HG03378 (cell line): ENCODE results near the gene HMG20A.

Source experiments
- ATAC-seq: cut with Tn5 transposase; IDR thresholded peaks from one replicate; pipeline ENCODE4 v1.9.1; 2021; ENCODE audit warnings: mild to moderate bottlenecking, moderate library complexity; ENCODE audit not compliant: unreplicated experiment

The HMG20A gene

DNA sequence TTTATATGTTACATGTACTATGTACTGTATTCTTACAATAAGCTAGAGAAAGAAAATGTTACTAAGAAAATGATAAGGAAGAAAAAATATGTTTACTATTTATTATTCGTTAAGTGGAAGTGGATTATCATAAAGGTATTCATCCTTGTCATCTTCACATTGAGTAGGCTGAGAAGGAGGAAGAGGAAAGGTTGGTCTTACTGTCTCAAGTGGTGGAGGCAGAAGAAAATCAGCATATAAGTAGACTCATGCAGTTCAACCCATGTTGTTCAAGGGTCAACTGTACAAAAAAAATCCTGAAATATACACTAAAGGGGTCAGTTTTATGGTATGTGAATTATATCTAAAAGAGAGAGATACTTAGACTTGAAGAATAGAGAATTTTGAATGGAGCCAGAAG lies 5.7 kb downstream of the HMG20A start:
- ATAC-seq = no peak

DNA sequence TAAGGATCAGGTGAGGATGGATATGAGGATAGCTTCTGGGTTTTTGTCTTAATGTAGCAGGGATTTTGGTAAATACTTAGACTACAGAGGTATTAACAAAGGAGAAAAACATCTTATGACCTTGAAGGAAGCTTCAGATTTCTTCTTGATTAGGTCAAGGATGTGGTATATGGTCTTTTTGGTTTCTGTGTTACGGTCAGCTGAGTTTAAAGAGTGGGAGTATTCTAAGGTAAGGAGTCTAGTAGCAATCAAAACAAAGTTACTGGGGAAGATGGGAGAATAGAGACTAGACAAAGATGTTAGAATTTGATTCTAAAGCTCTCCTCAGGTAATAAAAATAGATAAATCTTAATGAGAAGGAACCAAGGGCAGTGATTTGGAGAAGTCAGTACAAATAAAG lies 6.2 kb downstream of the HMG20A start:
- no peak for ATAC-seq

DNA sequence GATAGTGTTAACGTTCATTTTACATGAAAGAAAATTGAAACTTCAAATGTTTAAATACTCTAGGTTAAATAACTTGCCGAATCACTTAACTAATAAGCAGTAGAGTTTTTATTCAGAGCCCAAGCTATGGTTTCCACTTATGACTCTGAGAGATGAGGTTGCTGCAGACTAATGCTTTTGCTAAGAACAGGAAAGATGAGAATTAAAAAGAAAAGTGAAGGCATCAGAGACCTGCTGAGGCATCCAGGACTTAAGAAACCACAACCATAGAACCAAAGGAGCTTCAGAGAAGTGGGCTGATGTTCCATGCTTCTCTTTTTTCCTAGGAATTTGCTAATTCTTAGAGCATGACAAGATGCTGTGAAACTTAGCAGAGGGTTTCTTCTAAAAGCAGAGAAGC lies 9.5 kb downstream of the HMG20A start:
- ATAC-seq = no peak

DNA sequence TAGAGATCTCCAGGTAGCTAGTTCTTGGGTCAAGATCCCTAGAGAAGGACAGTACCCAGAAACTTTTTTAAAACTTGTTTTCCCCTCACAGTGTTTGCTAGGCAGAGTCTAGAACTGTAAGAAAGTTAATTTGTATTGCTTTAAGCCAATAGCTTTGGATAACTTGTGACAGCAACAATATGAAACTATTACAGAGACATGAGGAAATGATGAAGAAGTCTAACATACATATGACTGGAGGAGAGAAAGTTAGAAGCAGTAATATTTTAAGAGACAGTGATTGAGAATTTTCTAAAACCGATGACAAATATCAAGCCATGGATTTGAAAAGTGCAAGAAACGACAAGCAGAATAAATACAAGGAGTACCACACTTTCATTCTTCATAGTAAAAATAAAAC lies 10.0 kb downstream of the HMG20A start:
- no peak for ATAC-seq

DNA sequence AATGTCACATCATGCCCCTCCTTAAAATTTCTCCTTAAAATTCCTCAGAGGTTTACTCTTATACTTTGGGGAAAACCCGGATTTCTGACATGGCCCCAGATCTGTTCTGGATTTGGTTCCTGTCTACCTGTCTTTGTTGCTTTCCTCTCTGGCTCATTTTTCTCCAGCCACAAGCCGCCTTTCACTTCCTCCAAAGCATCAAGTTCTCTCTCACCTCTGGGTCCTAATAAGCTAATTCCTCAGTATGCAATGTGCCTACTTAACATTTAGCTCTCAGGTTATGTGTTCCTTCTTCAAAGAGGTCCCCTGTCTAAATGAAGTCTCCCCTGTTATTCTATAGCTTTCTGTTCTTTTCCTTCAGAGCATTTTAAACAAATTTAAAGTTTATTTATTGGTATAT lies 16.1 kb downstream of the HMG20A start:
- no peak for ATAC-seq

DNA sequence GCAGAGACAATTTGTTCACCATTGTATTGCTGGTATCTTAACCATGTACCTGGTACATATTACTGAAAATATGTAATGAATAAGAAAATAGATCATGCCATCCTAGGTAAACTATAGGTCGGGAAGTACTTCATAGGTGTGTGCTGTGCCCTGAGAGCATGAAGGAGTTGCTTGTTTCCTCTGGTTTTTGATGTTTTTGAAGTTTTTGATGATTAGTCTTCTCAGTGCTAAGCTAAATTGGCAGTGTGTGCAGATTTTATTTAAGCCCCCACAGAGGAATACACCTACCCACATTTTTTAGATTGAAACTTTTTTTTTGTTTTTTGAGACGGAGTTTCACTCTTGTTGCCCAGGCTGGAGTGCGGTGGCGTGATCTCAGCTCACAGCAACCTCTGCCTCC lies 16.6 kb downstream of the HMG20A start:
- ATAC-seq = no peak

DNA sequence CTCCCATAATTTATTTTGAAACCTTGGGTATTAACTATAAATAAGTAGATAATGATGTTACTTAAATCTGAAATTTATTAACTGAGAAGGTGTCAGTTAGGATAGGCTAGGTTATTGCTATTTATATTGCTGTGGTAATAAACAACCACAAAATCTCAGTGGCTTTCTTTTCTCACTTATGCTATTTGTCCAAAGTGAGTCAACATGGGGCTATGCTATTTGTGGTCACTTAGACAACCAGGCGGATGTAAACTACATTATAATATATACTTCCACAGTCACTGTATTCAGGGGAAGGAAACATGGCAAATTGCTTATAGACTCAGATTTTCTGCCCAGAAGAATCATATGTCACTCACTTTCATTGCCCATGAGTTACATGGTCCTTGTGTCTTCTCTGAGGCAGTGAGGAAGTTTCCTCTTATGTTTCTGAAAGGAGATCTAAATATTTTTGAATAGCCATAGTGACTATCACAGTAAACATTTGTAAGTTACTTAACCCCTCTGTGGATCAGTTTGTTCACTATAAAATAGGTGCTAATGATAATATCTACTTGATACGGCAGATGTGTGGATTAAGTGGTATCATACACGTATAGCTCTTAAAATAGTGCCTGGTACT lies 19.8 kb downstream of the HMG20A start:
- ATAC-seq = peak; percentile 81

DNA sequence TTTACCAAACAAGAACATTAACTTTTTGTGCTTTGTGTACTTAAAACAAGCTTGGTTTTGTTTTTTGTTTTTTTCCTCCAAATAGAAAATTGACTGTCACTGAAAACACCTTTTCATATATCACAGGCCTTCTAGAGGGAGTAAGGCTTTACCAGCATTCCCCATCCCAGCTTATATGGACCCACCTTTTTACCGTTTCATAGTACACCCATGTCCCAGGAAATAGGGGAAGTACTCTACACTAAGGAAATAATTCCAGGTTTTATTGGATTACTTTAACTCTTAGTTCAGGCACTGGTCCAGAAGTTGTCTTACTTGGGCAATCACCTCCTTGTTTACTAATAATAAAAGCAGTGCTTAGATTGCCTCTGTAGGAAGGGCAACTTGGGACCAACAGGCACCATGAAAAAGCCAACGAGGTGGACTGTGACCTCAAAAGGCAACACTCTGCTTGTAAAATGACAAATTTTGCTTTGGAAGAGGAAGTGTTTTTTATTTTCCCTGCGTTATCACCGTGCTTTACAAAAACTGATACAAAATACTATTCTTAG lies 26.2 kb downstream of the HMG20A start:
- ATAC-seq = no peak

DNA sequence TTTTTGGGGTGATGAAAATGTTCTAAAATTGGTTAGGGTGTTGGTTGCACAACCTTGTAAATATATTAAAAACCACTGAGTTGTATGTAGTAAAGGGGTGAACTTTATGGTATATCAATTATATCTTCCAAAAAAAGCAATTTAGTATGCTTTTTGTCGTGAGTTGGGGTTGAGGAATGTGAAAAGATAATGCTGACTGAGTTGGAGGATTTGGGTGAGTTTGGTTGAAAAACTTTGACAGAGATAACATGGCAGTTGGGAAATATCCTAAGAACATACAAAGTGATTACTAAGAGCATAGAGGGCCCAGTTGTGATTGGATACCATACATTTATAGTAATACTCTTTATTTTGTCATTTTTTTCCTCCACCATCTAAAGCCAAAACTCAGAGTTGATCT lies 33.6 kb downstream of the HMG20A start:
- no peak for ATAC-seq

DNA sequence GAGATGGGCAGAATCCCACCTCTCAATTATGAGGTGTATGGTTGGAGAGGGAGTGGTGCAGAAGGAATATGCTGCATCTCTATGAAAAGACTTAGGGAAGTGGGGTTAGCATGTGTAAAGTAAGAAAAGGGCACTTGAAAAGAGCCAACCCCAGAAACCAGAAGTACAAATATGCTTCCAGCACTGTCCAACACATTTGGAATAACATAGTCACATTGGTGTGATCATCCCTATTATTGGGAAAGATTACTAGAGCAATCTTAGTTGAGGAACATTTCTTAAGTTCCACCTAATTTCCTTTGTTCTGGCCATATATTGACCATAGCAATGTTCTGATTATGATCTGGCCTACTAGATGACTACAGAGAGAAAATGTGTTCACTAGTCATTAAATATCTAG lies 34.3 kb downstream of the HMG20A start:
- ATAC-seq = no peak

DNA sequence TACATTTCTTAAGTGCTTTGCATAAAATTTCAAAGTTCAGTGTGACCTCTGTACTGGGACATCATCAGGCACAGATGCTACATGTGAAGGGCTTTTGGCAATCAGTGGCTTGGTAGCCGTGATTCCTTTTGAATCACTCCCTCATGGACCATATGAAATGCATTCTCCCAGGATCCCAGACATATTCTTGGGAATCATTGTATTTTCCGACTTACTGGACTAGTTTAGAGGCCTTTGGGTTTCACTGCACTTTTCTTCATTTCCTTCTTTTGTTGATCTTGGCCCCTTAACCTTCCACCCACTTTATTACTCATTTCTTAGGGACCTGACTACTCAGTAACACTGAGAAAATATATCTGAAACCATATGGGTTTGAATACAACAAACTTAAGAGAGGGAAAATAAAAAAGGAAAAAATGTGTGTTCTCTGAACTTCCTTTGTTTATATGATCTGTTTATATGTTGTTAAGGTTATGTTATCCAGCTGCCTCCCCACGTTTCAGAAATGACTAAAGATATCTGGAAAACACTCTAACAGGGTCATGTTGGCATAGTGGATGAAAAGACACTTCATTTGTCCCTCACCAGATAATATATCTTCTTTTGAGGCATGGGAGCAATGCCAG lies 35.1 kb downstream of the HMG20A start:
- ATAC-seq = no peak

DNA sequence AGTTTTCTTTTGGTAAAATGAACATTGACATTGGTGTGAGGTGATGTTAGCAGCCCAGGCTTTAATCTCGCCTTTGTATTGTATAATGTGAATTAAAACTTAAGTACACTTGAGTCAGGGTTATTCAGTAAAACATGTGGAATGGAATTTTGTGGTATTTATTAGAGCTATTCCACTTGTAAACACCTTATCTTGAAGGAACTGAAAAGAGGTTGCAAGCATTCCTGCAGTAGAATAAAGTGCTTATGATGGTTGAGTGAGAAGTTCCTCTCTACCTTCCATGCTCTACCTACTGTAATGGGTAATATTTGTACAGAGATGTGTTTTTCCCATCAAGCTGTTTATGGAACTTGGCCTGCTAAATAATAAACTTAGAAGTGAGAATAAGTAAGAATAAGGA lies 36.1 kb downstream of the HMG20A start:
- no peak for ATAC-seq

DNA sequence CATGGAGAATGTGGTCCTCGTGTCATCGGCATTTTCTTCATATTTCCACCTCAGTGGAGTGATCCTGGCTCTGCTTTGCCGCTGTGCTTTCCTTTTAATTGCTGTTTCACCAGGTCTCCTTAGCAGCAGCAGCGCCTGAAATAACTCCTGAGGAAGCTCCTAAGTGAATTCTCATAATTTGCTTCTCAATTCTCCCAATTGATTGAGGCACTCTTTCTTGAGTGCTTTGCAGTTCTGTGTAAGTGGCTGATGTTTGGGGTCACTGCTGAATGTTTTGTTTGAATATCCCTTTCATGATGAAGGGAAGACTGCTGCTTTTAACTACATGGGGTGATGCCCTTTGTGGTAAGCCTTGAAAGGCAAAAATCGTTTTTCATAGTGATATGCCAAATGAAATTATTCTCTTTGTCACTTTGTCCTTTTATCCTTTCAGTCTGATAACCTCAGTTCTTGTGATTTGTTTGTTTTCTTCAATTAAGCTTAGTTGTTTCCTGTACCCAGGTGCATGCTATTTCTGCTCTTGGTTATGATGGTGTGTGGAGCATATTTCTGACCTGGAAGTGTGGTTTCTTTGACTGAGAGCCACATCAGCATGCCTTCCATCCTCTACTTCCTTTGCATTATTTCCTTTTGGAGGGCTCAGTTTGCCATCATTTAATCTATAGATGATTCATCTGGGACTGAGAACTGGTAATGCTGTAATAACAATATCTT lies 36.7 kb downstream of the HMG20A start:
- no peak for ATAC-seq

DNA sequence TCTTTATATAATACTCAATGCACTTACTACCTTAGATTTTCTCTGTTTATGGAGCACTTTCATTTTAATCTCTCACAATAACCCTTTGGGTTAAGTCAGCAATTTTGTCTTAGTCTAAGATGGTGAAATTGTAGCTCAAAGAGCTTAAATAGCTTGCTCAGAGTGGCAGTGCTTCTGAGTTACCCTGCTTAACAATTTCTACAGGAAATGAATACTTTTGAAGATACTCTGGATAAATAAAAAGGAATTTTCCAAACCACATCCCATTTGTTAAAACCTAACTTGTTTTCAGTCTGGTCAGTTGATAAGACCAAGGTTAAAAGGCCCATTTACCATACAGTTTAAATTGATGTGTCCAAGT lies 37.2 kb downstream of the HMG20A start:
- ATAC-seq = no peak

DNA sequence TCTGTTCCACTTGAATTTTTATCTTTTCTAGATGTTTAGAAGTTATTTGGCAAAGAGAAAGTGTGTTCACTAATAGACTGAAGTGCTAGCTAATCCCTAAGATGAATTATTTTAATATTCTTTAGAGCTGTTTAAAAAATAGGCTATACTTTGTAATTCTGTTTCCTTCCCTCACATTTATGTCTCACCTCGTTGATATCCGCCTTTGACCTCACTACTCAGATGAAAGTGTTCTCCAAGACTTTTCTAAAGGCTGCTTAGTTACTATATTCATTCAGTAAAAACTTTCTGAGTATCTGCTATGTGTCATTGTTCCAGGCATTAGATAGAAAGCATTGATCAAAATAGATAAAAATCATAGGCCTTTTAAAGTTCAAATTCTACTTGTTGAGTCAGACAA lies 38.3 kb downstream of the HMG20A start:
- ATAC-seq = no peak

DNA sequence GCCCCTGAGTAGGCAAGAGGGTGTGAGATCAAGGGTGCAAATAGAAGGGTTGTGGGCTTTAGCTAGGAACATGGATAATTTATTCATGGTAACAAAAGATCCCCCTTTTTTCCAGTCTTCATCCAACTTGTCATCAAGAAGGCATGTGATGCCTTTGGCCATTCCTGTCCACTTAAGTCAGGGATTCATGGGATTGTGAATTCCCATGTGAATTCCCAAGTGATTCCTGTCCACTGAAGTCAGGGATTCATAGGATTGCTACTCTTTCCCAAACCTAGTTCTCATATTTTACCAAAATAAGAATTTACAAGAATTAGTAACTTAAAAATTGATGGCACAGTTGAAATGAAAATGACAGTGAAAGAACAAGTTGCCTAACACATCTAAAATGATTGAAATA lies 40.8 kb downstream of the HMG20A start:
- no peak for ATAC-seq

DNA sequence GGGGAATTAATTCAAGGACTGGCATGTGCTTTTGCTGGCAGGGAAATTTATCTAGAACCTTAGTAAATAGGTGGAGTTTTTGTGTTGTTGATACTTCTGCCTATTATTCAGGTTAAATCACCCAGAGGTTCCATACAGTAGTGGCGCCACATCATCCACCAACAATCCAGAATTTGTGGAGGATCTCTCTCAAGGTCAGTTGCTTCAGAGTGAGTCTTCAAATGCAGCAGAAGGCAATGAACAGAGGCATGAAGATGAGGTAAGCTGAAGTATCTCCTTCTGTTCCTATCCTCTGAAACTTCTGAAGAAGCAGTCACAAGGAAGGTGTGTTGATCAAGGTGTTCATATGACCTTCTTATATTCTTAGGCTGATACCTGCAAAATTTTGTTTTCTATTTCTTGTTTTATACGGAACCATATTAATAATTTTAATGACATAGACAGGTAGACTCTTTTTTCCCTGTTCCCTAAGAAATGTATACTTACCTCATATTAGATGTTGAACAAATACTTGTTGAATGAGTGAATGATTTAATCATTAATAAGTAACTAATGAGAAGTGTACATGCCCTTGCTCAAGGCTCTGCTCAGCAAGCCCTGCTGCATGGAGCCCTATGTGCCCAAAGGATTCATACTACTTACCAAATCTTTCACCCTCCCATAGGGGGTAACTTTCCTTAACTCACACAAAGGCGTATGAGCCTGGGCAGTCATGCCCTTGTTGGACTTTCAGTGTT lies 43.6 kb downstream of the HMG20A start:
- no peak for ATAC-seq

DNA sequence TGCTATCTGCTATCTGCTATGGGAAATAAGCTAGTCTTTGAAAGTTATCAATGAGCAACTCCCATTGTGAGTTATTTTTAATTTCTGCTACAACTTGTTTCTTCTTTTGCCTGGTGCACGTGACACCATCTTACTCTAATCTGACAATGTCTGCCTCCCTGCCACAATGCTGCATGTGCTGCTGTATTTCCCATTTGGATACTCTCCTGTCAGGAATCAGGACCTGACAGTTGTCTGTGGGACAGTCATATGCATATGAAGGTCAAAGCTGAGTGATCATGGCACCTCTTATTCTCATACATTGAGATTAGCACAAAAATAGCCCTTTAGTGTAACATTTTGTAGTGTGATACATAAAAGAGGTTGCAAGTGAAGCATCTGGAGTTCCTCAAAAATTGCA lies 45.8 kb downstream of the HMG20A start:
- no peak for ATAC-seq

DNA sequence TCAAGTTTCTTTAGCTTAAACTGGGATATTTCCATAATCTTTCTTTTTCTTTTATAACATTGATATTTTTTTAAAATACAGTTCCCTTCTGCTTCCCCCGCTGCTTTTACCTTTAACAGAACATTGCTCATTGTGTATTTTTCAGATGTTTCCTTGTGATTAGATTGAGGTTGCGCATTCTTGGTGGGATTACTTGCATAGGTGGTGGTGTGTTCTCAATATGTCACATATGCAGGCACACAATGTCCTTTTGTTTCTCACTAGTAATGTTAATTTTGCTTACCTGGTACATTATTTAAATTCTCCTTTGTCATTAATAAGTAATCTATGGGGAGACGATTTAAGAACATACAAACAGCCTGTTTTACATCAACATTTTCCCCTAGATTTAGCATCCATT lies 48.2 kb downstream of the HMG20A start:
- ATAC-seq = no peak

DNA sequence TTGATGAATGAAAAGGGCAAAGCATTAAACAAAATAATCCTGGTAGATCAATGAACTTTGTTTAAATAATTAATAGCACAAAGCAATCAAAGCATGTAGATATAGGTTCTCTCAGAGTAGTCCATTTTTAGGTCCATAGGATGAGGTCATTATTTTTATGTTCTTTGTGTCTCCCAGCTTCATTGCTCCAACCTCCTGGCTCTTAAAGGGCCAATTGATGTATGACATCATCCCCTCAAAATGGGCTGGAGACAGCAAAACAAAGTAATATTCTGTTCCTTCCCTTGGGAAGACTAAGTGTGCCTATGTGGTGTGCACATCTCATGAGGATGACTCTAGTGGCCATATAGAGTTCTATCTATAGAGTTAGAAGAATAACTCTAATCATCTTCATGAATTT lies 49.5 kb downstream of the HMG20A start:
- ATAC-seq = no peak

DNA sequence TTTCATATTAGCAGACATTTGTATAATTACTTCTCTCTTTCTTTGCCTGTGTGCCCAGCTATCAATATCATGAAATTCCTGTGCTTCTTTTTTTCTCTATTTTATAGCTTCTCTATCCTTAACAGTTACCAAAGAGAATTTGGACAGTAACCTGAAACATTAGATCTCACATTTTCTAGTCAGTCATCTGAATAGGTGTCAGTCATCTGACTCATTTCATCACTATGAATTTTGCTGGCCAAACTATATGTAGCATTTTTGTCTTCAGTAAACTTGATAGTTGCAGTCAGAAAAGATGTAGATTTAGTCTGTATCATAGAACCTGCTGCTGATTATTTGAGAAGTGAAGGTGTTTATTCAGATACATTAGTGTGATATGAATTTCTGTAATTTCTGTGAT lies 52.6 kb downstream of the HMG20A start:
- no peak for ATAC-seq
